Measurements from ENCODE around the gene SH3BP5L. TPM values are rescaled to one million over a fixed set of nuclear protein-coding genes. Genes with fewer than 3 reads are reported as not detected.

The SH3BP5L gene
- total and polyA plus RNA-seq, 2 of the 13 experiments (the other 11 are each of a cell fraction or from before 2014, with no cell fraction given), result 10.3 to 14.9 TPM

GRCh38 chr1:248858891-248859889 is 33.5 kb upstream of the SH3BP5L start, which contains the start of gene ZNF692 (continued):
- TF ChIP-seq RERE (CRISPR knock-in tag; IDR thresholded peaks at IDR 0.05; ENCODE audit: low read depth), result 0 out of 2 replicates have a peak, but pooled peaks have one; percentile 42
- no peak for TF ChIP-seq SNAI1 (CRISPR knock-in tag; IDR thresholded peaks at IDR 0.05; ENCODE audit: borderline replicate concordance)
- no peak for TF ChIP-seq ZBTB20 (CRISPR knock-in tag; IDR thresholded peaks at IDR 0.05; ENCODE audit: borderline replicate concordance, low read depth)
- no peak for TF ChIP-seq HHEX (CRISPR knock-in tag; IDR thresholded peaks at IDR 0.05)
- no peak for TF ChIP-seq ZKSCAN5 (CRISPR knock-in tag; IDR thresholded peaks at IDR 0.05)
- 0 out of 2 replicates have a peak, but pooled peaks have one; percentile 4 for TF ChIP-seq ONECUT2 (CRISPR knock-in tag; IDR thresholded peaks at IDR 0.05)
- TF ChIP-seq PAF1 (CRISPR knock-in tag; IDR thresholded peaks at IDR 0.05), result no peak
- peak; percentile 39; the same call in 1 of the 2 replicates for TF ChIP-seq ZNF709 (CRISPR knock-in tag; IDR thresholded peaks at IDR 0.05)
- TF ChIP-seq HCFC1 (IDR thresholded peaks at IDR 0.05; ENCODE audit: low read depth, low read length), result no peak; the same call in 1 of the 2 replicates
- peak; percentile 88 for TF ChIP-seq THAP11 (CRISPR knock-in tag; IDR thresholded peaks at IDR 0.05)
- TF ChIP-seq ZNF800 (CRISPR knock-in tag; IDR thresholded peaks at IDR 0.05), result peak; percentile 78
- no peak for TF ChIP-seq FOXO1 (CRISPR knock-in tag; IDR thresholded peaks at IDR 0.05)
- no peak for TF ChIP-seq SRSF1 (optimal IDR thresholded peaks at IDR 0.05; ENCODE audit: low read depth, low read length)
- TF ChIP-seq ARNT (IDR thresholded peaks at IDR 0.05), result no peak
- TF ChIP-seq ZXDC (CRISPR knock-in tag; IDR thresholded peaks at IDR 0.05), result 0 out of 2 replicates have a peak, but pooled peaks have one; percentile 25
- TF ChIP-seq EEA1 (CRISPR knock-in tag; IDR thresholded peaks at IDR 0.05; ENCODE audit: borderline replicate concordance), result no peak
- no peak for TF ChIP-seq GTF2F1 (IDR thresholded peaks at IDR 0.05; ENCODE audit: low read length)
- no peak for TF ChIP-seq NFRKB (IDR thresholded peaks at IDR 0.05)
- peak; percentile 71 for TF ChIP-seq CEBPB (IDR thresholded peaks at IDR 0.05; ENCODE audit: borderline replicate concordance, low read depth, low read length)
